Spleen (tissue), 11 donors: ENCODE data around the gene SLC25A13. TPM values are rescaled to one million over a fixed set of nuclear protein-coding genes. Genes with fewer than 3 reads are reported as not detected.

Experiments
- DNase-seq: peaks from one replicate; pipeline ENCODE4 v3.0.0-alpha.2; 2020
- H3K27ac ChIP-seq, 8 donors: fragments of 200-600 bp; sonication (generic) in 7 of 8; 1 replicate in 4 of 8; 2 replicates in 4 of 8; pipeline versions ENCODE4 v1.5.0 to v1.8.0; 2016 to 2021; ENCODE audit warnings: inconsistent platforms in 4 of 8, mild to moderate bottlenecking in 4 of 8, moderate library complexity in 1 of 8
- H3K27me3 ChIP-seq, 7 donors: fragments of 200-600 bp; sonication (generic) in 6 of 7; replicated peaks in 1 of 7; 1 replicate in 4 of 7; 2 replicates in 3 of 7; pipeline versions ENCODE4 v1.5.0 to v1.8.0; 2016 to 2021; ENCODE audit warnings: inconsistent platforms in 3 of 7, mild to moderate bottlenecking in 1 of 7
- H3K36me3 ChIP-seq, 6 donors: fragments of 200-600 bp; sonication (generic) in 5 of 6; 1 replicate in 4 of 6; 2 replicates in 2 of 6; pipeline versions ENCODE4 v1.5.0 to v1.8.0; 2016 to 2021; ENCODE audit warnings: inconsistent platforms in 2 of 6
- H3K4me1 ChIP-seq, 6 donors: fragments of 200-600 bp; sonication (generic) in 5 of 6; 1 replicate in 3 of 6; 2 replicates in 3 of 6; pipeline versions ENCODE4 v1.5.0 to v1.8.0; 2016 to 2021; ENCODE audit warnings: inconsistent platforms in 3 of 6
- H3K4me3 ChIP-seq, 8 donors: fragments of 200-600 bp; sonication (generic) in 7 of 8; 1 replicate in 4 of 8; 2 replicates in 4 of 8; pipeline versions ENCODE4 v1.5.0 to v1.8.0; 2016 to 2021; ENCODE audit warnings: inconsistent platforms in 4 of 8, mild to moderate bottlenecking in 4 of 8, moderate library complexity in 2 of 8
- H3K9me3 ChIP-seq, 8 donors: fragments of 200-600 bp; sonication (generic) in 7 of 8; 1 replicate in 4 of 8; 2 replicates in 4 of 8; pipeline versions ENCODE4 v1.5.0 to v1.8.0; 2016 to 2021; ENCODE audit warnings: inconsistent platforms in 4 of 8
- CTCF ChIP-seq, 11 experiments: fragments of 200-600 bp in 7 of 11; fragments of 450-650 bp in 4 of 11; sonication (generic) in 4 of 11; IDR thresholded peaks in 8 of 11; conservative IDR thresholded peaks in 3 of 11; 1 replicate in 7 of 11; 2 replicates in 4 of 11; pipeline versions ENCODE4 v1.4.0 to v1.8.0; 2016 to 2021; ENCODE audit warnings: antibody characterized with exemption in 11 of 11, inconsistent platforms in 4 of 11, mild to moderate bottlenecking in 1 of 11
- POLR2A ChIP-seq, 3 donors: fragments of 450-650 bp; IDR thresholded peaks; one replicate each; pipeline ENCODE4 v1.5.1; 2017; ENCODE audit warnings: antibody characterized with exemption in 3 of 3, mild to moderate bottlenecking in 1 of 3
- POLR2AphosphoS5 ChIP-seq, 3 donors: sonication (generic); formaldehyde crosslinking; IDR thresholded peaks; one replicate each; pipeline ENCODE4 v1.5.1; 2017; ENCODE audit warnings: antibody characterized with exemption in 3 of 3
- WGBS, 5 donors: extraction: QIAGEN DNeasy Blood & Tissue Kit in 3 of 5; methylation state at CpG; one replicate each; pipeline versions ENCODE4 v1.1.5 to v1.1.7; 2013 to 2018; 5-methylcytosine and 5-hydroxymethylcytosine counted together
- intact Hi-C: fragments of 100-400 bp; cut with DNase I; formaldehyde crosslinking; loops from one replicate; pipeline ENCODE4 v1.15.0; 2023; ENCODE audit warnings: low total_unique reads
- polyA plus RNA-seq, 3 donors: library from polyadenylated mRNA; stranded (reverse); fragments of 200-250 nt; gene quantifications; one replicate each; pipeline ENCODE4 v1.2.1, GENCODE V29; 2013
- total RNA-seq, 7 donors: library from RNA; depleted of rRNA in 3 of 7; stranded (reverse); fragments of >200 nt in 3 of 7; fragmentation: NEBNext Ultra II Directional in 4 of 7; extraction: Animal tissue kit (Norgen Biotek cat#: 25700) in 4 of 7; gene quantifications; one replicate each; pipeline versions ENCODE4 v1.1.0 to v1.2.1, GENCODE V29; 2016 to 2021
- donor health status: healthy with polysubstance abuse.
- donor health status: DM: no; HTN: no; CAD: no; lungs with moderate emphysema.
- donor health status: DM: no; HTN: no; CAD: no.
- donor health status: Bipolar disorder and iron deficiency.
- donor health status: healthy.
- donor health status: DM: no; HTN: no; CAD: no.
- donor health status: DM: yes; HTN: yes; CAD: no.

The SLC25A13 gene
- total and polyA plus RNA-seq, 10 donors = 6.3 to 44.4 (median 25.9) TPM

DNA sequence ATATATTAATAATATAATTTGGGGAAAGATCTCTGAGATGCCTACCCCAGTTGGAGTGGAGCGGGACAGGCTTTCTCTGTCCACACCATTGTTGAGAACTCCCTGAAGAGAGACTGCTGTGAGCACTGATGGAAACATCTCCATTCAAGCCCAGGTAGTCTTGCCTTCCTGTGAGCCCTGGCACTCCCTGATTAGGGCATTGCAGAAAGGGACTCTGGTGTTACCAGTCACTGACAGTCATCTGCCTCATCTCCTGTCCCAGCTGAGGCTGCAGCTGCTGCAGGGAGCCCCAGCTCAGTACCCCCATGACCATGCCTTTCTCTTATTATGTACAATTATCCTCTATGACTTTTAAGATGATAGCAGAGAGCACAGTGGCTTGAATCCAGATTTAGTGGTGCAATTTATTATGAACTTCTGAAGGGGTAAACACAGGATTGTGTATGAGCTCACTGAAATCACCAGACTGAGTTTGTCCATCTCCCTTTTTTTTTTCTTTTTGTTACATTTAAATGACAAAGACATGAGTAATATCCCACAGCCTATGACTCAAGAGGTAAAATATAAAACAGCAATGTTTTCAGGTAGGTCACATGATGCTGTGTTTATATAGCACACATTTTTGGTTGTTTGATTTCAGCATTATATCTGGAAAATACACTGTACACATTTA, 236.9 kb downstream of the SLC25A13 start:
- Histone ChIP-seq H3K4me1 (no peaks in the 10 kb centered on the region), H3K27ac (no peak overlapping the region), H3K27me3 (peaks cover 0 to 6% (median 0%) of the 10 kb centered on the region in 7 donors), H3K4me3 (no peak overlapping the region), H3K9me3 (no peaks in the 10 kb centered on the region), H3K36me3 (no peaks in the 10 kb centered on the region)
- WGBS, 5 donors = 88 to 100% (median 94%) methylated on average over 1 of the region's 1 CpG
- intact Hi-C loops = no loop called here
- DNase-seq = no peak
- TF ChIP-seq POLR2A (IDR thresholded peaks at IDR 0.05) = no peak
- TF ChIP-seq POLR2AphosphoS5 (IDR thresholded peaks at IDR 0.05) = no peak
- no peak for TF ChIP-seq CTCF (IDR thresholded peaks at IDR 0.05 in 8 of 11, conservative IDR thresholded peaks at IDR 0.05 in 3 of 11)

GRCh38 chr7:96080027-96080426, 241.9 kb downstream of the SLC25A13 start:
- intact Hi-C loops = no loop called here
- Histone ChIP-seq H3K27me3 (peaks cover 0 to 27% (median 13%) of the 10 kb centered on the region in 7 donors), H3K4me3 (no peak overlapping the region), H3K4me1 (peaks cover 0 to 17% (median 10%) of the 10 kb centered on the region in 6 donors), H3K27ac (no peak overlapping the region), H3K36me3 (no peaks in the 10 kb centered on the region), H3K9me3 (no peaks in the 10 kb centered on the region)
- DNase-seq = no peak
- TF ChIP-seq POLR2AphosphoS5 (IDR thresholded peaks at IDR 0.05) (no peak), CTCF (IDR thresholded peaks at IDR 0.05 in 8 of 11, conservative IDR thresholded peaks at IDR 0.05 in 3 of 11) (no peak), POLR2A (IDR thresholded peaks at IDR 0.05) (no peak)
- 79 to 86% (median 82%) methylated on average over 6 of the region's 6 CpGs for WGBS, 5 donors

GRCh38 chr7:96076350-96076707, 245.6 kb downstream of the SLC25A13 start:
- Histone ChIP-seq H3K4me1 (peaks cover 0 to 17% (median 10%) of the 10 kb centered on the region in 6 donors), H3K9me3 (no peaks in the 10 kb centered on the region), H3K36me3 (no peaks in the 10 kb centered on the region), H3K4me3 (peak overlapping the region; percentile 20 to 72 (median 43)), H3K27ac (no peak overlapping the region), H3K27me3 (peaks cover 0 to 37% (median 13%) of the 10 kb centered on the region in 7 donors)
- TF ChIP-seq CTCF (IDR thresholded peaks at IDR 0.05 in 8 of 11, conservative IDR thresholded peaks at IDR 0.05 in 3 of 11) (no peak), POLR2A (IDR thresholded peaks at IDR 0.05) (no peak), POLR2AphosphoS5 (IDR thresholded peaks at IDR 0.05) (no peak)
- no peak for DNase-seq
- intact Hi-C loops = no loop called here
- WGBS, 5 donors = 17 to 29% (median 19%) methylated on average over 10 of the region's 10 CpGs

DNA sequence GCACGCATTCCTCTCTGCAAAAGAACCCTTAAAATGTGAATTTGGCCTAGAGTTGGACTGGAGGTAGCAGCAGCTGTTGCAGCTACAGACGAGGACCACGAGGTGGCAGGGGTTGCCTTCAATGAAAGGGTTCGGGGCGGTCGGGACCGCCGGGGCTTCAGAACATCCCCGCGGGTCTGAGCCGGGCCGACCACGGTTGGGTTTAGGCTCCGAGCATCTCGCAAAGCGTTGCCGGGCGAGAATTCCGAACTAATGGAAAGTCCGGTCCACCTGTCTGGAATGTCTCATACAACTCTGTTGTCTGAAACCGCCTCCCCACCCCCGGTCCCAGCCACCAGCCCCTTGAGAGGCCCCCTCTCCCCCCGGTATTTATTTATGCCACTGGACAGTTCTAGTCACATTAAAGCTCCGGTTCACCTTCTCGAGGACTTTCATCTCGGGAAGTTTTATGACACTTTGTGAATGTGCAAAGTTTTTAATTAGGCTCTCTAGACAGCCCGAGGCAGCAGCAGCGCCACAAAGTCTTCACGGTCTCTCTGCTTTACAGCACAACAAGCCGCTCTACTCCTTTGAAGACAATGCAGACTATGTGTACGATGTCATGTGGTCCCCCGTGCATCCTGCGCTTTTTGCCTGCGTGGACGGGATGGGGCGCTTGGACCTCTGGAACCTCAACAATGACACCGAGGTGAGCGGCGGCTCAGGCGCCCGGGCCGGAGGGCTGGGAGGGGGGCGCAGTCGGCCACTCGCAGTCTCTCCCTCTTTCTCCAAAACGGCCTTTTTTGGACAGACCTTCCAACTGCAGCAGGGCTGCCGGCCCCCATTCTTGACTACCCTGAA, 246.2 kb downstream of the SLC25A13 start:
- no peaks in the 10 kb centered on the region for H3K36me3 ChIP-seq
- peaks cover 0 to 17% (median 10%) of the 10 kb centered on the region in 6 donors for H3K4me1 ChIP-seq
- H3K9me3 ChIP-seq = no peaks in the 10 kb centered on the region
- no peak overlapping the region for H3K27ac ChIP-seq
- no peak for TF ChIP-seq POLR2AphosphoS5 (IDR thresholded peaks at IDR 0.05)
- peak; percentile 28 to 85 (median 74) for TF ChIP-seq CTCF (IDR thresholded peaks at IDR 0.05 in 8 of 11, conservative IDR thresholded peaks at IDR 0.05 in 3 of 11)
- TF ChIP-seq POLR2A (IDR thresholded peaks at IDR 0.05) = no peak
- intact Hi-C loops = no loop called here
- peak overlapping the region; percentile 20 to 72 (median 43) for H3K4me3 ChIP-seq
- 2 to 5% (median 2%) methylated on average over 29 to 47 of the region's 47 CpGs for WGBS, 5 donors
- H3K27me3 ChIP-seq = peaks cover 0 to 40% (median 13%) of the 10 kb centered on the region in 7 donors
- peak; percentile 81 for DNase-seq
